ENCODE measurements around the gene OR8B3. TPM values are rescaled to one million over a fixed set of nuclear protein-coding genes. Genes with fewer than 3 reads are reported as not detected.

The OR8B3 gene
- total RNA-seq, 1 experiment from 2014 or later: not detected

Other genes with a start within 250 kb of the OR8B3 start
- 0.15 and 0.29 TPM in 2 replicates for gene OR10D3, start 215.7 kb downstream of the OR8B3 start, total RNA-seq (2014; rRNA removed)
- gene OR8G1, start 157.9 kb downstream of the OR8B3 start, total RNA-seq (2014; rRNA removed): not detected in 2 replicates
- 0.26 and 0.46 TPM in 2 replicates for gene OR8G5, start 142.6 kb downstream of the OR8B3 start, total RNA-seq (2014; rRNA removed)
- not detected in 2 replicates for gene OR8D1, start 85.1 kb downstream of the OR8B3 start, total RNA-seq (2014; rRNA removed)
- gene OR8D2, start 78.8 kb downstream of the OR8B3 start, total RNA-seq (2014; rRNA removed): not detected in 2 replicates
- gene OR8B2, start 14.5 kb downstream of the OR8B3 start, total RNA-seq (2014; rRNA removed): not detected in 2 replicates
- gene OR8B4, start 25.8 kb upstream of the OR8B3 start, total RNA-seq (2014; rRNA removed): not detected in 2 replicates
- gene OR8B8, start 46.7 kb upstream of the OR8B3 start, total RNA-seq (2014; rRNA removed): not detected in 2 replicates
- not detected in 2 replicates for gene OR8B12, start 144.6 kb upstream of the OR8B3 start, total RNA-seq (2014; rRNA removed)
- gene OR8A1, start 171.0 kb upstream of the OR8B3 start, total RNA-seq (2014; rRNA removed): 0.04 TPM in 1 of 2 replicates, not detected in the other
- gene PANX3, start 212.4 kb upstream of the OR8B3 start, total RNA-seq (2014; rRNA removed): not detected in 2 replicates
- gene TBRG1, start 223.8 kb upstream of the OR8B3 start, total RNA-seq (2014; rRNA removed): 20.6 and 21.8 TPM in 2 replicates

Measured in PC-3 (cell line).